Gastrocnemius medialis (tissue), 4 donors: ENCODE results near the gene ZNF438.

Experiments
- POLR2A ChIP-seq, 2 donors: fragments of 450-650 bp; IDR thresholded peaks; one replicate each; pipeline ENCODE4 v1.6.1; 2017; ENCODE audit warnings: antibody characterized with exemption in 2 of 2, mild to moderate bottlenecking in 2 of 2, moderate library complexity in 2 of 2
- TF ChIP-seq, protein P1 (sequence below), 5 experiments: fragments of 450-650 bp in 3 of 5; fragments of 200-600 bp in 2 of 5; sonication (generic) in 2 of 5; IDR thresholded peaks in 4 of 5; conservative IDR thresholded peaks in 1 of 5; 1 replicate in 4 of 5; 2 replicates in 1 of 5; pipeline ENCODE4 v1.5.1; 2016 to 2019; ENCODE audit warnings: antibody characterized with exemption in 5 of 5, mild to moderate bottlenecking in 3 of 5, moderate library complexity in 3 of 5

DNA sequence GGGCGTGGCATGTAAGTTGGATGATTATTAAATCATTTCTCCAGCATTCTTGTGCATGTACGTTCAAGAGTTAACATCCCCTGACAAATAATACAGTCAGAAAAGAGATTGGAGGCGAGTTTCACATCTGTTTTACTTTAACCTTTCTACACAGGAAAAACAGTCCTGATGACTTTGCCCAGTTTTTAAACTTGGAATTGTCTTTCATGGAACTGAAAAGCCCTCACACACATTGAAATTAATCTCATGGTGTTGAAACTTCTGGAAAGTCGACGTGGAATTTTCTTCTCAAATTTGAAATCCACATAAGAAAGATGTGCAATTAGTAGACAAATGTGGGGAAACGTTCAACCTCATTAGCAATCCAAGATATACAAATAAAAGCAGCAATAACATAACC is 31.2 kb upstream of the ZNF438 start:
- TF ChIP-seq, protein P1, sequence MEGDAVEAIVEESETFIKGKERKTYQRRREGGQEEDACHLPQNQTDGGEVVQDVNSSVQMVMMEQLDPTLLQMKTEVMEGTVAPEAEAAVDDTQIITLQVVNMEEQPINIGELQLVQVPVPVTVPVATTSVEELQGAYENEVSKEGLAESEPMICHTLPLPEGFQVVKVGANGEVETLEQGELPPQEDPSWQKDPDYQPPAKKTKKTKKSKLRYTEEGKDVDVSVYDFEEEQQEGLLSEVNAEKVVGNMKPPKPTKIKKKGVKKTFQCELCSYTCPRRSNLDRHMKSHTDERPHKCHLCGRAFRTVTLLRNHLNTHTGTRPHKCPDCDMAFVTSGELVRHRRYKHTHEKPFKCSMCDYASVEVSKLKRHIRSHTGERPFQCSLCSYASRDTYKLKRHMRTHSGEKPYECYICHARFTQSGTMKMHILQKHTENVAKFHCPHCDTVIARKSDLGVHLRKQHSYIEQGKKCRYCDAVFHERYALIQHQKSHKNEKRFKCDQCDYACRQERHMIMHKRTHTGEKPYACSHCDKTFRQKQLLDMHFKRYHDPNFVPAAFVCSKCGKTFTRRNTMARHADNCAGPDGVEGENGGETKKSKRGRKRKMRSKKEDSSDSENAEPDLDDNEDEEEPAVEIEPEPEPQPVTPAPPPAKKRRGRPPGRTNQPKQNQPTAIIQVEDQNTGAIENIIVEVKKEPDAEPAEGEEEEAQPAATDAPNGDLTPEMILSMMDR (IDR thresholded peaks at IDR 0.05 in 4 of 5, conservative IDR thresholded peaks at IDR 0.05 in 1 of 5), result no peak
- no peak for TF ChIP-seq POLR2A (IDR thresholded peaks at IDR 0.05)
